Spleen (tissue), 11 donors: ENCODE results near the gene TNPO3. TPM values are rescaled to one million over a fixed set of nuclear protein-coding genes. Genes with fewer than 3 reads are reported as not detected.

ENCODE experiments used
- DNase-seq: peaks from one replicate; pipeline ENCODE4 v3.0.0-alpha.2; 2020
- H3K27ac ChIP-seq, 8 donors: fragments of 200-600 bp; sonication (generic) in 7 of 8; 1 replicate in 4 of 8; 2 replicates in 4 of 8; pipeline versions ENCODE4 v1.5.0 to v1.8.0; 2016 to 2021; ENCODE audit warnings: inconsistent platforms in 4 of 8, mild to moderate bottlenecking in 4 of 8, moderate library complexity in 1 of 8
- H3K27me3 ChIP-seq, 7 donors: fragments of 200-600 bp; sonication (generic) in 6 of 7; replicated peaks in 1 of 7; 1 replicate in 4 of 7; 2 replicates in 3 of 7; pipeline versions ENCODE4 v1.5.0 to v1.8.0; 2016 to 2021; ENCODE audit warnings: inconsistent platforms in 3 of 7, mild to moderate bottlenecking in 1 of 7
- H3K36me3 ChIP-seq, 6 donors: fragments of 200-600 bp; sonication (generic) in 5 of 6; 1 replicate in 4 of 6; 2 replicates in 2 of 6; pipeline versions ENCODE4 v1.5.0 to v1.8.0; 2016 to 2021; ENCODE audit warnings: inconsistent platforms in 2 of 6
- H3K4me1 ChIP-seq, 6 donors: fragments of 200-600 bp; sonication (generic) in 5 of 6; 1 replicate in 3 of 6; 2 replicates in 3 of 6; pipeline versions ENCODE4 v1.5.0 to v1.8.0; 2016 to 2021; ENCODE audit warnings: inconsistent platforms in 3 of 6
- H3K4me3 ChIP-seq, 8 donors: fragments of 200-600 bp; sonication (generic) in 7 of 8; 1 replicate in 4 of 8; 2 replicates in 4 of 8; pipeline versions ENCODE4 v1.5.0 to v1.8.0; 2016 to 2021; ENCODE audit warnings: inconsistent platforms in 4 of 8, mild to moderate bottlenecking in 4 of 8, moderate library complexity in 2 of 8
- H3K9me3 ChIP-seq, 8 donors: fragments of 200-600 bp; sonication (generic) in 7 of 8; 1 replicate in 4 of 8; 2 replicates in 4 of 8; pipeline versions ENCODE4 v1.5.0 to v1.8.0; 2016 to 2021; ENCODE audit warnings: inconsistent platforms in 4 of 8
- POLR2A ChIP-seq, 3 donors: fragments of 450-650 bp; IDR thresholded peaks; one replicate each; pipeline ENCODE4 v1.5.1; 2017; ENCODE audit warnings: antibody characterized with exemption in 3 of 3, mild to moderate bottlenecking in 1 of 3
- POLR2AphosphoS5 ChIP-seq, 3 donors: sonication (generic); formaldehyde crosslinking; IDR thresholded peaks; one replicate each; pipeline ENCODE4 v1.5.1; 2017; ENCODE audit warnings: antibody characterized with exemption in 3 of 3
- WGBS, 5 donors: extraction: QIAGEN DNeasy Blood & Tissue Kit in 3 of 5; methylation state at CpG; one replicate each; pipeline versions ENCODE4 v1.1.5 to v1.1.7; 2013 to 2018; 5-methylcytosine and 5-hydroxymethylcytosine counted together
- intact Hi-C: fragments of 100-400 bp; cut with DNase I; formaldehyde crosslinking; loops from one replicate; pipeline ENCODE4 v1.15.0; 2023; ENCODE audit warnings: low total_unique reads
- polyA plus RNA-seq, 3 donors: library from polyadenylated mRNA; stranded (reverse); fragments of 200-250 nt; gene quantifications; one replicate each; pipeline ENCODE4 v1.2.1, GENCODE V29; 2013
- total RNA-seq, 7 donors: library from RNA; depleted of rRNA in 3 of 7; stranded (reverse); fragments of >200 nt in 3 of 7; fragmentation: NEBNext Ultra II Directional in 4 of 7; extraction: Animal tissue kit (Norgen Biotek cat#: 25700) in 4 of 7; gene quantifications; one replicate each; pipeline versions ENCODE4 v1.1.0 to v1.2.1, GENCODE V29; 2016 to 2021
- TF ChIP-seq, protein P1 (sequence below), 11 experiments: fragments of 200-600 bp in 7 of 11; fragments of 450-650 bp in 4 of 11; sonication (generic) in 4 of 11; IDR thresholded peaks in 8 of 11; conservative IDR thresholded peaks in 3 of 11; 1 replicate in 7 of 11; 2 replicates in 4 of 11; pipeline versions ENCODE4 v1.4.0 to v1.8.0; 2016 to 2021; ENCODE audit warnings: antibody characterized with exemption in 11 of 11, inconsistent platforms in 4 of 11, mild to moderate bottlenecking in 1 of 11
- donor health status: healthy with polysubstance abuse.
- donor health status: DM: no; HTN: no; CAD: no; lungs with moderate emphysema.
- donor health status: DM: no; HTN: no; CAD: no.
- donor health status: Bipolar disorder and iron deficiency.
- donor health status: healthy.
- donor health status: DM: no; HTN: no; CAD: no.
- donor health status: DM: yes; HTN: yes; CAD: no.

Gene TNPO3
- total and polyA plus RNA-seq, 10 donors, result 11.2 to 49.0 (median 35.1) TPM

DNA sequence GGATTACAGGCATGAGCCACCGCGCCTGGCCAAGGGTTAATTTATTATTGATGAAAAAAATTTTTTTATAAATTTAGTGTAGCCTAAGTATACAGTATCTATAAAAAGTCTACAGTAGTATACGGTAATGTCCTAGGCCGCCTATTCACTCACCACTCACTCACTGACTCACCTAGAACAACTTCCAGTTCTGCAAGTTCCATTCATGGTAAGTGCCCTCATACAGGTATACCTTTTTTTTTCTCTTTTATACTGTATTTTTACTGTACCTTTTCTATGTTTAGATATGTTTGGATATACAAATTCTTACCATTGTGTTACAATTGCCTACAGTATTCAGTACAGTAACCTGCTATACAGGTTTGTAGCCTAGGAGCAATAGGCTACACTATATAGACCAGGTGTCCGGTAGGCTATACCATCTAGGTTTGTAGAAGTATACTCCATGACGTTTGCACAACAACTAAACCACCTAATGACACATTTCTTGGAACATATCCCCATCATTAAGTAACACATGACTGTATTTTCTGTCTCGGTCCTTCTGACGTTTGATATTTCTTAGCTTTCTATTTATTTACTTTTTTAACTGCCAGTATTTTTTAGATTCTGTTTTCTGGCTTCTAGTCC, 93.8 kb downstream of the TNPO3 start:
- TF ChIP-seq POLR2AphosphoS5 (IDR thresholded peaks at IDR 0.05) (no peak), POLR2A (IDR thresholded peaks at IDR 0.05) (no peak)
- TF ChIP-seq, protein P1, sequence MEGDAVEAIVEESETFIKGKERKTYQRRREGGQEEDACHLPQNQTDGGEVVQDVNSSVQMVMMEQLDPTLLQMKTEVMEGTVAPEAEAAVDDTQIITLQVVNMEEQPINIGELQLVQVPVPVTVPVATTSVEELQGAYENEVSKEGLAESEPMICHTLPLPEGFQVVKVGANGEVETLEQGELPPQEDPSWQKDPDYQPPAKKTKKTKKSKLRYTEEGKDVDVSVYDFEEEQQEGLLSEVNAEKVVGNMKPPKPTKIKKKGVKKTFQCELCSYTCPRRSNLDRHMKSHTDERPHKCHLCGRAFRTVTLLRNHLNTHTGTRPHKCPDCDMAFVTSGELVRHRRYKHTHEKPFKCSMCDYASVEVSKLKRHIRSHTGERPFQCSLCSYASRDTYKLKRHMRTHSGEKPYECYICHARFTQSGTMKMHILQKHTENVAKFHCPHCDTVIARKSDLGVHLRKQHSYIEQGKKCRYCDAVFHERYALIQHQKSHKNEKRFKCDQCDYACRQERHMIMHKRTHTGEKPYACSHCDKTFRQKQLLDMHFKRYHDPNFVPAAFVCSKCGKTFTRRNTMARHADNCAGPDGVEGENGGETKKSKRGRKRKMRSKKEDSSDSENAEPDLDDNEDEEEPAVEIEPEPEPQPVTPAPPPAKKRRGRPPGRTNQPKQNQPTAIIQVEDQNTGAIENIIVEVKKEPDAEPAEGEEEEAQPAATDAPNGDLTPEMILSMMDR (IDR thresholded peaks at IDR 0.05 in 8 of 11, conservative IDR thresholded peaks at IDR 0.05 in 3 of 11), result no peak
- DNase-seq, result no peak
- Histone ChIP-seq H3K27me3 (no peaks in the 10 kb centered on the region), H3K9me3 (no peaks in the 10 kb centered on the region), H3K27ac (no peak overlapping the region), H3K4me1 (peaks cover 0 to 19% (median 11%) of the 10 kb centered on the region in 6 donors), H3K4me3 (no peak overlapping the region), H3K36me3 (peaks cover 2 to 100% (median 57%) of the 10 kb centered on the region in 6 donors)
- WGBS, 5 donors, result 90 to 96% (median 91%) methylated on average over 8 of the region's 8 CpGs
- intact Hi-C loops, result no loop called here

DNA sequence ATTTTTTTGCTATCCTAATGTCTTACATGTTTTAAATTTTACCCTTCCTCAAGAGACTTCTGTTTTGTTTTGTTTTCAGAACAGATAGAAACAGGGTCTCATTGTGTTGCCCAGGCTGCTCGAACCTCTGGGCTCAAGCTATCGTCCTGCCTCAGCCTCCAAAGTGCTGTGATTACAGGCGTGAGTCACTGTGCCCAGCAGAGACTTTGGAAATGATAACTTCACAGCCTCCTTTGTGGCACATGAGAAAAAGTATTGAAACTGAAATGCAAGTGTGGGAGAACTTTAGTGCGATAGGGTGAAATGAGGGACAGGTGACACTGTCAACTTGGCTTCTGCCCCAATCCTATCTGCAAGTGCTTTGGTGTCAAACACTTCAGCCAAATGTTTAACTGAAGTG, 95.6 kb downstream of the TNPO3 start:
- Histone ChIP-seq H3K4me1 (peaks cover 0 to 33% (median 11%) of the 10 kb centered on the region in 6 donors), H3K36me3 (peaks cover 0 to 100% (median 57%) of the 10 kb centered on the region in 6 donors), H3K4me3 (no peak overlapping the region), H3K27ac (no peak overlapping the region), H3K9me3 (no peaks in the 10 kb centered on the region), H3K27me3 (no peaks in the 10 kb centered on the region)
- TF ChIP-seq POLR2A (IDR thresholded peaks at IDR 0.05), result no peak
- TF ChIP-seq, protein P1 (IDR thresholded peaks at IDR 0.05 in 8 of 11, conservative IDR thresholded peaks at IDR 0.05 in 3 of 11), result no peak
- intact Hi-C loops, result no loop called here
- 89 to 95% (median 92%) methylated on average over 4 of the region's 4 CpGs for WGBS, 5 donors
- DNase-seq, result no peak

DNA sequence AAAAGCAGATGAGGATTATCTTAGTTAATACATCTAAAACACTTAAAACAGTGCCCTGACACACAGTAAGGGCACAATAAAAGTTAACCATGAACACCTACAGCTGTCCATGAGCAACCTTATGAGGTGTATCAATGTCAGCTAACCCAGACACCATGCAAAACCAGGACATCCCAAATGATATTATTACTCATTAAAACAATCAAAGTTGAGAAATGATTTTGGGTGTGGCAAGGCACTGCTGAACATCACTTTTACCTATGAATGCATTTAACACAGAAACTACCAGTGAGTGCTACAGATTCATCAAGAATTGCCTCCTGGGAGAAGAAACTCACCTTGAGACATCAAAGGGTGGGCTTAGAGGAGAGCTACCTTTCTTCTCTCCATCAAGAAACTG, 98.9 kb downstream of the TNPO3 start:
- Histone ChIP-seq H3K4me1 (peaks cover 0 to 21% (median 0%) of the 10 kb centered on the region in 6 donors), H3K36me3 (peaks cover 0 to 100% (median 69%) of the 10 kb centered on the region in 6 donors), H3K27ac (no peak overlapping the region), H3K9me3 (no peaks in the 10 kb centered on the region), H3K4me3 (no peak overlapping the region), H3K27me3 (no peaks in the 10 kb centered on the region)
- intact Hi-C loops, result no loop called here
- TF ChIP-seq POLR2AphosphoS5 (IDR thresholded peaks at IDR 0.05) (no peak), POLR2A (IDR thresholded peaks at IDR 0.05) (no peak)
- TF ChIP-seq, protein P1 (IDR thresholded peaks at IDR 0.05 in 8 of 11, conservative IDR thresholded peaks at IDR 0.05 in 3 of 11), result no peak
- no peak for DNase-seq

DNA sequence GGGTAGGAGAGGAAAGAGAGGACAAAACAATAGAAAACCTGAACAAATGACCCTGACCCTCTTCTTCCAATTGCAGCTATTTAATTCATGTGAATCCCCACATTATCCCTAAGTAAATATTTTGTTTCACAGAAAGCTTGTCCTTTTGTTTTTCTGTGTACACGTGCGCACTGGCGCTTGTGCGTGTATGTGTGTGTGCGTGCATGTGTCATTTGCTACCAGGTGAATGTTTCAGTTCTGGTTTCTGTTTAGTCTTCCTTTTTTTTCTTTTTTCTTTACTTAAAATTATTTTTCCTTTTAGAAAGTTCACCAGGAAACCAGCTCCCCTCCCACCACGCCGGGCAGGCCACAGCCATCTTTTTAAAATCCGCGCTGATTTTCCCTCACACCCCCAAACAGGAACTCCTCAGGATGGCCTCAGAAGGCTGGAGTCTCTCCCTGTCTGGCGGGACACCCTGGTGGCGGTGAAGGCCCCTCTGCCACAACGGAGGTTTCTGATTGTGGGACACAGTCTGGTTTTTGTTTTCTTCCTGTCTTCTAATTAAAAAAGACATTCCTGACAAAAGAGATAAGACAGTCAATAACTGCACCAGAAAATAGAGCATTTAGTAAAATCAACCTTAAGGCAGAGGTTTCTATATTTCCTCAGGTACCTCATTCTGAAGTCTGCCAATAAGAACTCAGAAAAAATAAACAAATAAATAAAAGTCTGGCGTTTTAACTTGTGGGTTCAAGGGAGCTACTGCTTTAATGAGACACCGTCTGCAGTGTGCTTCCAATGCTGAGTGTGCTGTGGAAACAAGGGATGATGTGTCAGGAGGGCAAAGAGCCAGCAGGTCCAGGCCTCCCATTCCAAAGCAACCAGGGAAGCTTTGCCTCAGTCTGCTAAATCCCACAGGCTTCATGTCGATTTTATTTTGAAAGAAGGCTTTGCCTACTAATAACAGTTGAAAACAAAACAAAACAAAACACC, 99.8 kb downstream of the TNPO3 start:
- H3K4me3 ChIP-seq, result no peak overlapping the region
- H3K27ac ChIP-seq, result peak overlapping the region in 7 of 8 donors; percentile 27 to 72 (median 57)
- H3K27me3 ChIP-seq, result no peaks in the 10 kb centered on the region
- H3K4me1 ChIP-seq, result peaks cover 0 to 21% (median 0%) of the 10 kb centered on the region in 6 donors
- WGBS, 5 donors, result 59 to 67% (median 60%) methylated on average over 15 of the region's 15 CpGs
- H3K9me3 ChIP-seq, result no peaks in the 10 kb centered on the region
- no peak for DNase-seq
- TF ChIP-seq POLR2AphosphoS5 (IDR thresholded peaks at IDR 0.05) (peak in 1 of 3 donors; percentile 18), POLR2A (IDR thresholded peaks at IDR 0.05) (no peak)
- TF ChIP-seq, protein P1 (IDR thresholded peaks at IDR 0.05 in 8 of 11, conservative IDR thresholded peaks at IDR 0.05 in 3 of 11), result peak in 1 of 11 experiments; percentile 13
- intact Hi-C loops, result no loop called here
- peaks cover 0 to 100% (median 71%) of the 10 kb centered on the region in 6 donors for H3K36me3 ChIP-seq
